ENCODE results near the gene CNOT1. TPM values are rescaled to one million over a fixed set of nuclear protein-coding genes. Genes with fewer than 3 reads are reported as not detected.

CNOT1 gene
- total and polyA plus RNA-seq, 2 of the 4 experiments (the other 2 are of a cell fraction), result 85.5 to 357 TPM

GRCh38 chr16:58509256-58510096 lies 120.2 kb downstream of the CNOT1 start:
- no peak overlapping the region for H2AK5ac ChIP-seq (ENCODE audit: low read depth, low read length)
- H3K4me2 ChIP-seq (ENCODE audit: low read depth, low read length), result no peak overlapping the region
- H2AK9ac ChIP-seq (replicated peaks; ENCODE audit: low read depth, low read length, poor library complexity), result no peak overlapping the region
- no peak overlapping the region for H4K91ac ChIP-seq (ENCODE audit: insufficient read depth, low read depth, low read length)
- H3K4me3 ChIP-seq (ENCODE audit: insufficient read depth, low read depth, low read length), result no peak overlapping the region
- no peak overlapping the region for H4K5ac ChIP-seq (ENCODE audit: low read depth, low read length)
- H3K18ac ChIP-seq (ENCODE audit: low read depth, low read length), result no peak overlapping the region
- H3K9me3 ChIP-seq (ENCODE audit: control insufficient read depth, insufficient read depth, low read length), result no peaks in the 10 kb centered on the region
- no peak overlapping the region for H2BK5ac ChIP-seq (ENCODE audit: low read depth, low read length, poor library complexity, severe bottlenecking)
- no TSS peak for BruUV-seq (replicated peaks)
- peak overlapping the region; percentile 32 for H2AFZ ChIP-seq (replicated peaks; ENCODE audit: low read length, poor library complexity)
- H2BK120ac ChIP-seq (ENCODE audit: low read depth, low read length), result no peak overlapping the region
- H3K9me1 ChIP-seq (ENCODE audit: insufficient read depth, low read length), result no peaks in the 10 kb centered on the region
- no peak overlapping the region for H2BK15ac ChIP-seq (ENCODE audit: low read depth, low read length)
- H4K20me1 ChIP-seq (ENCODE audit: insufficient read depth, low read length), result peaks cover 6% of the 10 kb centered on the region; the same call in 1 of the 2 replicates
- no peaks in the 10 kb centered on the region for H3K4me1 ChIP-seq (ENCODE audit: control insufficient read depth, insufficient read depth, low read length)
- H3K9ac ChIP-seq (ENCODE audit: low read depth, low read length), result no peak overlapping the region
- ChIA-PET CTCF (no interaction called here), POLR2A (ENCODE audit: unreplicated experiment) (no interaction called here)
- no peak overlapping the region for H3K56ac ChIP-seq (ENCODE audit: extremely low read depth, insufficient read depth, low read length)
- intact Hi-C loops (cut with micrococcal nuclease) (no loop called here), dilution Hi-C loops (cut with HindIII; ENCODE audit: low sequenced_read_pairs, unreplicated experiment) (no loop called here), in situ Hi-C loops (cut with MboI; ENCODE audit: low sequenced_read_pairs) (no loop called here)
- no peak overlapping the region for H3K14ac ChIP-seq (replicated peaks; ENCODE audit: low read depth, low read length)
- H3K27ac ChIP-seq (ENCODE audit: insufficient read depth, low read length), result no peak overlapping the region
- H3K79me1 ChIP-seq (ENCODE audit: low read depth in 1 of 2, low read length in 2 of 2), result no peaks in the 10 kb centered on the region
- TF ChIP-seq ELK1 (IDR thresholded peaks at IDR 0.05; ENCODE audit: borderline replicate concordance, low read depth, low read length), result no peak
- TF ChIP-seq, protein P1, sequence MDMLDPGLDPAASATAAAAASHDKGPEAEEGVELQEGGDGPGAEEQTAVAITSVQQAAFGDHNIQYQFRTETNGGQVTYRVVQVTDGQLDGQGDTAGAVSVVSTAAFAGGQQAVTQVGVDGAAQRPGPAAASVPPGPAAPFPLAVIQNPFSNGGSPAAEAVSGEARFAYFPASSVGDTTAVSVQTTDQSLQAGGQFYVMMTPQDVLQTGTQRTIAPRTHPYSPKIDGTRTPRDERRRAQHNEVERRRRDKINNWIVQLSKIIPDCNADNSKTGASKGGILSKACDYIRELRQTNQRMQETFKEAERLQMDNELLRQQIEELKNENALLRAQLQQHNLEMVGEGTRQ (IDR thresholded peaks at IDR 0.05; ENCODE audit: low read depth, low read length), result no peak
- no peak for TF ChIP-seq FOS (IDR thresholded peaks at IDR 0.05; ENCODE audit: low read depth, low read length)
- TF ChIP-seq RFX5 (IDR thresholded peaks at IDR 0.05; ENCODE audit: low read depth, low read length), result no peak
- no peak for TF ChIP-seq MXI1 (IDR thresholded peaks at IDR 0.05; ENCODE audit: borderline replicate concordance, low read depth, low read length)
- TF ChIP-seq NFE2L2 (IDR thresholded peaks at IDR 0.05; ENCODE audit: low read depth, low read length), result no peak
- TF ChIP-seq MAFK (IDR thresholded peaks at IDR 0.05; ENCODE audit: low read depth, low read length), result no peak
- no peak for TF ChIP-seq RCOR1 (IDR thresholded peaks at IDR 0.05; ENCODE audit: insufficient replicate concordance, low read length)
- no peak for TF ChIP-seq MAZ (IDR thresholded peaks at IDR 0.05; ENCODE audit: borderline replicate concordance, low read depth, low read length)
- TF ChIP-seq CEBPB (IDR thresholded peaks at IDR 0.05; ENCODE audit: low read depth, low read length), result no peak
- no peaks in the 10 kb centered on the region; the same call in 1 of the 2 replicates for H3K36me3 ChIP-seq (ENCODE audit: control insufficient read depth, insufficient read depth, low read length)
- H3K23ac ChIP-seq (ENCODE audit: low read depth, low read length), result no peak overlapping the region
- ATAC-seq (ENCODE audit: low read depth), result no peak
- H3K4ac ChIP-seq (ENCODE audit: low read depth, low read length), result no peak overlapping the region
- no peak overlapping the region for H2BK20ac ChIP-seq (ENCODE audit: low read depth, low read length)
- H3K27me3 ChIP-seq (ENCODE audit: control insufficient read depth, insufficient read depth, low read length), result no peaks in the 10 kb centered on the region
- DNase-seq, result no peak
- 100% methylated on average over 1 of the region's 9 CpGs; no CpG with 5 or more reads in 1 of the 2 experiments for WGBS, 2 experiments (ENCODE audit: extremely low coverage in 2 of 2, insufficient read length in 1 of 2)
- no peak overlapping the region for H4K8ac ChIP-seq (ENCODE audit: low read depth in 2 of 2, low read length in 2 of 2)

All from IMR-90 (cell line).